Inferior parietal cortex (tissue), 1 donor: ENCODE results near the gene LSG1.
"Not testable (repeated sequence)": the region's sequence is repeated elsewhere in the genome, so short reads cannot be mapped to it uniquely, and the experiment has no call there.

Experiments used
- DNase-seq: peaks from one replicate; pipeline ENCODE4 v3.0.0-alpha.2; 2016; ENCODE audit errors: extremely low spot score

Gene LSG1

DNA sequence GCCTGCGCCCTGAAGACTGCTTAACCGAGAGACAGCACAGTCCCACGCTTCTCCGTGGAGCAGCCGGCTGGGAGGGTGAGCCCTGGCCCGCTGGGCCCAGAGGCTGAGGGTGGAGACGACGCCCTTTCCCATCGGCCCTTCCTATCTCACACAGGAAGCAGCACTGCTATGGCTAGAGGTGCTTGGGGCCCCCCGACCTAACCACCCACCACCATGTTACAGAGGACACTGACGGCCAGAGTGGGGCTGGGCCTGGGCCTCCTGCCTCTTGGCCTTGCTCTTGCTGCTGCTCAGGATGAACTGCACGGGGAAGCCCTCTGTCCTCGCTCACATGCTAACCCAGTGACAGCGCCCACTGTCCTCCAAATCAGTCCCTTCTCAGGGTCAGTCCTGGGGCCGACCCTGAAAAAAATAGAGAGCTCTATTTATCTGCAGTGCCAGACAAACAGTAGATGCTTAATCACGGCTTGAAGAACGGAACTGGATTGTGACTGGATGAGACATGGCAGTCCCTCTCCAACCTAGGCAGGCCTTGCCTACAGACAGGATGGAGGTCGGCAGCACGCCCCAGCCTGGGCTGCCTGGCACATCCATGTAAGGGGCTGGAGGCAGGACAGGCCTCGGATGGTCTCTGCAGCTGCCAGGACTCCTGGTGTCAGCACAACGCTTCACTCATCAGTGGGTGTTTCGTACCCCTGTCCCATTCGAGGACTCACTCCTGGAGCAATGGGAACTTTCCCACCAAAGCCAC, 53.0 kb downstream of the LSG1 start:
- DNase-seq, result no peak

DNA sequence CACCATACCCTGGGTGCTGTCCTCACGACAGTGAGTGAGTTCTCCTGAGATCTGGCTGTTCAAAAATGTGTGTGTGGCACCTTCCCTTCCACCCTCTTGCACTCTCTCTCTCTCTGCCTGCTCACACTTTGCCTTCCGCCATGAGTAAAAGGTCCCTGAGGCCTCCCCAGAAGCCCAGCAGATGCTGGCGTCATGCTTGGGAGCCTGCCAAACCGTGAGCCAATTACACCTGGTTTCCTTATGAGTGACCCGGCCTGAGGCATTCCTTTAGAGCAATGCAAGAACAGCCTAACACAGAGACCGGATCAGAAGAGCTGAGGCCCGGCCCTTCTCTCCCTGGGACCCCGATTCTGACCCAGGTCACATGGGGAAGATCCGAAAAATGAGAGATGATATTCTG, 54.2 kb downstream of the LSG1 start:
- no peak for DNase-seq

DNA sequence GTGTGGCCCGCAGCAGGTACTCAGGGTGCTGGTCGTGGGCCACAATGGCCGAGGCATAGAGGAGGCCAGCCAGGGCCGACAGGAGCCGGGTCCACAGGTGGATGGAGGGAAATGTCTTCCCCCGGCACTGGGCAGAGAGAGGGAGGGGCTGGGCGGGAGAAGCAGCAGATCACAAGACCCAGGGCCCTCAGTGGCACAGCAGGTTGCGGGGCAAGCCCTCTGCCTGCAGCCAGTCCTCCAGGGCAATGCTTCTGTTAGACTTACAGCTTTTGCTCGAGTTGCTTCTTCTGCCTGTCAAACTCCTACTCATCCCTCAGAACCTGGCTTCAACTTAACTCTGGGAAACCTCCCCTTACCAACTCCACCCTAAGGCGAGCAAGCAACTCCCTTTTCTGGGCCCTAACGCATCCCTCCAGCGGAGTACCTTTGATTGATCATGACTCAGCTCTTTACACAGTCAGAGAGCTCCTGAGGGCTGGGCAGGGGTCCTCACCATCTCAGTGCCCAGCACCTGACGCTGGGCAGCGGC, 54.8 kb downstream of the LSG1 start:
- DNase-seq, result no peak

DNA sequence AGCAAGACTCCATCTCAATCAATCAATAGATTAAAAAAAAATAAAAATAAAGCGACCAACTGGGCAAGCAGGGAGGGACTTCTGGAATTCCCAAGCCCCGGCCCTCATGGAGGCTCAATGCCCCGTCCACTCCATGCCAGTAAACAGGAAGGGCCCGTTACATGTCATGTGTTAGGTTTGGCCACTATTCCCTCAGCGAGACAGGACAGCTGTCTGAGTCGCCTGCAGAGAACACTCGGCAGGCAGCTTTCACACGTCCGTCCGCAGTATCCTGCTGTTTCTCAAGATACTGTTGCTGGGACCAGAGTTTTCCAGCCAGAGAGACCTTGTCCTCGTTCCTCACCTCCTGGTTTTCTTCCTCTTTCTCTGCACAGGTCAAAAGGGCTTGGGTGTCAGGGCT, 56.8 kb downstream of the LSG1 start:
- DNase-seq, result no peak

DNA sequence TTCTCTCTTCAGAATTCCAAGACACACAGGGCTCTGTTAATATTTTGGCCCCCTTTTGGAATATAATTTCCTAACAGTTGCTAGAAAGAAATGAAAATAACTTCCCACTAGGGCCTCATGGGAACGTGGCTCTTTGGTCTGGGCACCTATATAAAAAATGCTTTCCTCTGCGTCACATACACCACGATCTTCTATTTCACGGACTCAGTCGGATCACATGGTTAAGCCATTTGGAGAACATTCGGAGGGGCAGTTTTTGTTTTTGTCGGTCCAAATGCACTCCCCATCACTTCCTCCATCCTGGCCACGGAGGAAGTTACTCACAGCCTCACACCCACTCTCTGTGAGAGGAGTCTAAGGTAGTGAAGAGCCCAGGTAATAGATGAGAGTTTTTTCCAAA, 59.8 kb downstream of the LSG1 start:
- no peak for DNase-seq

DNA sequence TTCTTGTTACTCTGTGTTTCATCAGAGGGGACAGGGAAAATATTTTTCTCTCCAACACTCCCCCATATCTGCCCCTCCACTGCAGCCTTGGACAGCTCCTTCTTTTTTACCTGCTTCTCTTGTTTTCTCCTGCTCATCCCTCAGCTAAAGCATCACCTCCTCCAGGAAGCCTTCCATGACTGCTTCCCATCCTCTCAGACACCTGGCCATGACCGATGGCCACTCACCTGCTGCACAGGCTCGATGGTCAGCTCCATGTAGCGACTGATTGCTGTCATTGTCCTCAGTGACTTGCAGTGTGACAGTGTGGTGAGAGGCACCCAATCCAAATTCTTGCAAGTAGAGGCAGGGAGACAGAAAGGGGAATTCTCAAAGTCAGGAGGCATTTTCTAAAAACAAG, 61.3 kb downstream of the LSG1 start:
- no peak for DNase-seq

DNA sequence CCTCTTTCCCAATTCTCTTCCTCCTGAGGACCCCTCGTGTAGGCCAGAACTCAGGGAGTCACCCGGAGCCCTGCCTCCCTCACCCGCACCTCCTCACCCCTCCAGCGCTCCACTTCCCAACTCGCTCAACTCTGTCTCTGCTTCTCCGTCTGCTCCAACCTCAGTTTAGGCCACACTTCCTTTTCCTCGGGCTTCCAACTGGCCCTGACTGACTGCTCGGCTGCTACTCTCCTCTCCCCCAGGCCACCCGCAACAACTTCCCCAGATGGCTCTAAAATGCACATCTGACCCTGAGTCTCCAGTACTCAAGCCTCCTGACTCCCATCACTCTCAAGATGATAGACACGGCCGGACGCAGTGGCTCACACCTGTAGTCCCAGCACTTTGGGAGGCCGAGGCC, 62.4 kb downstream of the LSG1 start:
- DNase-seq, result no peak

DNA sequence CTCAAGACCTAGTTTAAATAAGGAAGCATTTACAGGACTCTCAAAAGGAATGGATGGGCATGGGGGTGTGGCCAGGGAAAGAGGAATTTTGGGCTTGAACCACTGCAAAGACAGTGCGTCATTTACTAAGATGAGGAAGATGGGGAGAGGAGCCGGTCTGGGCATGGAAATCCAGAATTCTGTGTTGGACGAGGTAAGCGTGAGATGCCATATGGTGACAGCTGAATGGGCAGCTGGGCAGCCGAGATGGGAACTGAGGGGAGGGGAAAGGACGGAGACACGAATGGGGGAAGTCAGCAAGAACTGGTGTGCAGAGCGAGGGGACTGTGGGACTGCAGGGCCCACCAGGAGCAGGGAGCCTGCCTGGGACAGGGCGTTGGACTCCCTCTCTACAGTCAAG, 63.0 kb downstream of the LSG1 start:
- no peak for DNase-seq

DNA sequence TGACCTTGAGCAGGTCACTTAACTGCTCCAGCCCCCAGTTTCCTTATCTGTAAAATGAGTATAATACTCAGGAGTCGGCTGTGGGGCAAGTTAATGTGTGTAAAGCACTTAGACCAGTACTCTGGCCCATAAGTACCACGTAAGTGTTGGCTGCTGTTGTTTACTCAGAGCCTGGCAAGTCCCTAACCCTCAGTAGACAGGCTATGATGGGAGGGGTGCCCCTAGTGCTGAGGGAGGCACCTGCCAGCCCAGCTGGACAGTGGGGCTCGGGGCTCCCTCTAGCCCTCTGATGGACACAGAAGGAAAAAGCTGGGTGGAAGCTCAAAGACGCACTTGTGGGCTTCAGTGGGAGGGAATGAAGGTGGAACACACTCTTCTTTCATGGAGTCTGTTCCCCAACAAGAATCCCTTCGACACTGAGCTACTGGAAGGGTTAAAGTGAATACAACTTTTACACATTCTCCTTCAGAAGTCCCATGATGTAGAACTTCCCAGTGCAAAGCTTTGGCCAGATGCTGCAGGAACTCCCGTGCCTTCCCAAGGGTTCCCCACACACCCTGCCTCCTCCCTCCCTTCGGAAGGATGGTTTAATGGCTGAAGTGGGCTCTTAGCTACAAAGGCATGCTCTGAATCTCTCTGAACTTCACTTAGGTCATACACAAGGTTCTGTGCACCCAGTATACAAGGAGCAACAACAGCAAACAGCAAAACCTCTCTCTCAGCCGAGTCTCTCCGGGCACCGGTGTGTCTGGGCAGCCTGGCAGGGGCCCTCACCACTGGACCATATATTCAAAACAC, 64.2 kb downstream of the LSG1 start:
- no peak for DNase-seq

DNA sequence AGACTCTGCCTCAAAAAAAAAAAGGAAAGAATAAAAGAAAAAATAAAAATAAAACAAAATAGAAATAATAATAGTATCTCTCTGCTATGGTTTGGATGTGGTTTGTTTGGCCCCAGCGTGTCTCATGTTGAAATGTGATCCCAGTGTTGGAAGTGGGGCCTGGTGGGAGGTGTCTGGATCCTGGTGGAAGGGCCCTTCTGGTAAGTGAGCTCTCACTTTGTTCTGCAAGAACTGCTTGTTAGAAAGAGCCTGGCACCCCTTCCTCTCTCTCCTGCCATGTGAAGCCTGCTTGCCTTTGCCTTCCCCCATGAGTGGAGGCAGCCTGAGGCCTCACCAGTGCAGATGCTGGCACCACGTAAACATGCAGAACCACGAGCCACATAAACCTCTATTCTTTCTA, 65.0 kb downstream of the LSG1 start:
- DNase-seq, result no peak

DNA sequence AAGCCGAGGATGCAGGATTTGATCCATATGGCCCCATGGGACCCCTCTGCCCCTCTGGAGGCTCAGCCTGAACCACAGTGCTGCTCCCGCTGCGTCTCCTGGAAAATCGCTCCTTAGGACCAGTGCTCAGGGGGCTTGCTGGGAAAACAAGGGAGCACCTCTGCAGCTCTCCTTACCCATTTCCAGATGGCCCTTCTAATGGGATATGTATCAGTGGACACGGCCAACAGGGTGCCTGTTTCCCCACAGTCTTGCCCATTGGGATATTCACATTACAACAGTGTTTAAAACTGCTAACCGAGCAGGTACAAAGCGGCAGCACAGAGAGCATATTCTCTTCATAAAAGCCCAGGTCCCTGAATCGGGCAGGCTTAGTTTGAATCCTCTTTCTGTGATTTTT, 65.8 kb downstream of the LSG1 start:
- no peak for DNase-seq

DNA sequence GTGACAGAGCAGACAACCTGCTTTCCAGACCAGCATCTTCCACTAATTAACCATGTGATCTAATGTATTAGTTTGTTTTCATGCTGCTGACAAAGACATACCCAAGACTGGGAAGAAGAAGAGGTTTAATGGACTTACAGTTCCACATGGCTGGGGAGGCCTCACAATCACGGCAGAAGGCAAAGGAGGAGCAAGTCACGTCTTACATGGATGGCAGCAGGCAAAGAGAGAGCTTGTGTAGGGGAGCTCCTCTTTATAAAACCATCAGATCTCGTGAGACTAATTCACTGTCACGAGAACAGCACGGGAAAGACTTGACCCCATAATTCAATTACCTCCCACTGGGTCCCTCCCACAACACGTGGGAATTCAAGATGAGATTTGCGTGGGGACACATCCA, 66.7 kb downstream of the LSG1 start:
- not testable (repeated sequence) for DNase-seq

DNA sequence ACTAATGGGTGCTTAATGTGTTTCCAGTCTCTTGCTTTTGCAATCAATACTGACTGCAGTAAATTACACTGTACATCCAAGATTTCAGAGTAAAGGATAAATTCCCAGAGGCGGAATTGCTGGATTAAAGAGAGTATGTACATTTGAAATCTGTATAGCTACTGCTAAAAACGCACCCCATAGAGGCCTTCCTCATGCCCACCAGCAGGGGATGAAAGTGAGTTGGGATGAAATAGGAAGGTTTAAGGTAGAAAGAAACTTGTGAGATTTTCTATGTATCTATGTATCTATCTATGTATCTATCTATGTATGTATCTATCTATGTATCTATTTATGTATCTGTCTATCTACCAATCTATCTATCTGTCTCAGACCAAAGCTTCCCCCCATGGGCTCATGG, 67.2 kb downstream of the LSG1 start:
- no peak for DNase-seq

DNA sequence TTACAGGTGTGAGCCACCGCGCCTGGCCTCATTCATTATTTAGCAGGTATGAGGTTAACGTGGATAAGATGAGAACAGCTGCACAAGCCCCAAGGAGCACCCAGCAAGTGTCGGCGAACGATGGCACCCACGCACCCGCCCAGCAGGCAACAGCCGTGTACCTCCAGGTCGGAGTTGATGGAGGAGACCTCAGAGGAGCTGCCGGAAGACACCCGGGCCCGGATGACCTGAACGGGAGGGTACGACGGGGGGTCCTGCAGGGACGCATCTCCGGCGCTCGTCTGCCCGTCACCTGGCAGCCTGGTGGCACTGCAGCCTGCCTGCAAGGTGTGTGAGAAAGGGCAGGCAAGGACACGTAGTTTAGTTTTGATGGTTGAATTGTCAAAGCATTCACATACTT, 67.9 kb downstream of the LSG1 start:
- DNase-seq, result no peak

DNA sequence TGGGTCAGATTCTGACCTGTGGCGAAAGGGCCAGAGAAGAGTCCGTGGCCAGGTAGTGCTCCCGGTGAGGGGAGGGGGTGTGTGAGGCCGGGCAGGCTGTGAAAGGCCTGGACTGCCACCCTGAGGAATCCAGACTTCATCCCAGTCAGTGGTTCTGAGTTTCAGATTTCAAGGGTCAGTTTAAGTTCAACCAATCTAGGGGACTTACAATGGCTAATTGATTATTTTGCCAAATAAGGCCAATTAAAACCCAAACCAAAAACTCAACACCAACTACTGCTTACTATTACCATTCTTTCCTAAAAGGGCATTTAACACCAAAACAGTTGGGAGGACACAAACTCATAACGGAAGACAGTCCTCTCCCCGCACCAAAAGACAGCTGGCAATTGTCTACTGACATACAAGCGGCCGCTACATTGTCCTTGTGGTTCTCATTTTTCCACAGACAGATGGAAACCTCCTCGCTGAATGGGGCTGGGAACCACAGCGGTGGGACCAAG, 69.3 kb downstream of the LSG1 start:
- DNase-seq, result no peak

DNA sequence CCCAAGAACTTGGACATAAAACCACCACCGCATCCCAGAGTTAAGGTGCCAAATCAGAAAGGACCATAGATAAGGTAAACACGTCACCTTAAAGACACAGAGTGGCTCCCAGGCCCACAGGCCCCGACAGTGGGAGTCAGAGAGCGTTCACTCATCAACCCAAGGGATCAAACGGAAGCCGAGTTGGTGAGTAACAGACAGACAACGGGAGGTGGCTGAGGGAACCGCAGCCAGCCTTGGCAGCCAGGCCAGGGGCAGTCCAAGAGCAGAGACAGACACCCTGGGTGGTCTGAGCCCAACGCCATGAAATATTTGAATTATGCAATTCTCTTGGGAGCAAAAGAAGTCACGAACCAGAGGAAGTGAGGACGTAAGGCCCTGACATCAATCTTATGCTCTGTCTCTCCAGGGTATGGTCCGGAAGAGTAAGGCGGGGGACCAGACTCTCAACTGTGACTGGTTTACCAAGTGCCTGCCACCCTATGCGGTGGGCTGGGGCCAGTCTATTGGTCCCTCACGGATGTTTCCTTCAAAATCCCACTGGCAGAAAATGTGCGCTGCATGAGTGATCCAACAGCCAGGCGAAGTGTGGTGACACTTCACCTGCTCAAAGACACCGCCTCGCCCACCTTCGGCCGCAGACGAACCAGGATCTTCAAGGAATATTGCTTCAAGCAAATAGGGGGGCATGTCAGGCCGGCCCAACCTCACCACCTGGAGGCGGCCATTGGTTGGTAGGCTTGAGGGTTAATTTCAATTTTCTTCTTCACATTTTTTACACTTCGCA, 73.0 kb downstream of the LSG1 start:
- no peak for DNase-seq

DNA sequence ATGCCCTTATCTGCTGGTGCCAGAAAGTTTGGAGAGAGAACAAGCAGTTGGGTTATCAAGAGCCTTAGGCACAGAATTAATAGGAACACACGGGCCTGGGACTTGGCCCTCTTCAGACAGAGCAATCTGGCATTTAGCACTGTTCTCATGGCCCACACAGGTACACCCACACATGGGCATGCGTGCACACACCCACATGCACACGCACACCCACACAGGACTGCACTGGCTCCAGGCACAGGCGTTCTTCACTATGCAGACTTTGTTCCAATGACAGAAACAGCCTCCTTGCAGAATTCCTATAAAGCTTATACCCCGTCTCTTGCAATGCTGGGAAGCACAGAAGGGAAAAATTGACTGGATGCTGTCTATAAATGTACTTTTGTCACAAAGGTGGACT, 75.1 kb downstream of the LSG1 start:
- no peak for DNase-seq

DNA sequence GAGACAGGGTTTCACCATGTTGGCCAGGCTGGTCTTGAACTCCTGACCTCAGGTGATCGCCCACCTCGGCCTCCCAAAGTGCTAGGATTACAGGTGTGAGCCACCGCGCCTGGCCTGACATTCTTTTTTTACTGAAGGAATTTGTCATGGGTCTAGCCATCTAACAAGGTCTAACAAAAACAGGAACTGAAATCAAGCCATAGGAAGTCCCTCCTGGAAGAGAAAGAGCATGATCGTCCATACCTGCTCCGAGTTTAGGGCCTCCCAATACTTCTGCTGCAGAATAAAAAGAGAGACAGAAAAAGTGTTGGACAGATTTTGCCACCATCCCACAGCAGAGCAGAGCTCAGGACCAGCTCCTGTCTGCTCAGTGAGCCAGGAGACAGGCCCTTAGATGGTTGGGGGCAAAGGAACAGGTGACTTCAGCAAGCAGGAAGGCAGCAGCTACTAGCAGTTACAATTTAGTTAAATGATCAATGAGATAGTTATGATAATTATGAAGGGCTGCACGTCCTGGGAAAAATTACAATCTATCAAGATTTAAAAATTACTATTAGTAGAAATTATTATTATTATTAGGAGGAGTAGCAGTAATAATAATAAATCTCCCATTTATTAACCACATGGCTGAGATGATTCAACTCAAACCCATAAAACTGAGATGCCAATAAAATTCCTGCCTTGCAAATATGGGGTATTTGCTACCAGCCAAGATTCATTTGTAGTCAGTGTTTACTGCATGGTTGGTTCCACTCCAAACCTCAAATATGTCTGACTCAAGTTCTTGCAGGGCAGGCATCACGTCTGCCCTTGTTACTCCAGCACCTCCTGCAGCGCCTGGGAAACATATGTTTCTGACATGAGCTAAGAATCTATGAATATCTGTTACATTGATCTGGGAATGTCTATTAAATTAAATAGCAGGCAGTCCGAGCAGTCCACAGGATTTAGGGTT, 78.9 kb downstream of the LSG1 start:
- no peak for DNase-seq
